Measurements from ENCODE around the gene PTCSC3.

Gene PTCSC3

GRCh38 chr14:36217732-36218131 lies 41.2 kb upstream of the PTCSC3 start:
- TF ChIP-seq, protein P1, sequence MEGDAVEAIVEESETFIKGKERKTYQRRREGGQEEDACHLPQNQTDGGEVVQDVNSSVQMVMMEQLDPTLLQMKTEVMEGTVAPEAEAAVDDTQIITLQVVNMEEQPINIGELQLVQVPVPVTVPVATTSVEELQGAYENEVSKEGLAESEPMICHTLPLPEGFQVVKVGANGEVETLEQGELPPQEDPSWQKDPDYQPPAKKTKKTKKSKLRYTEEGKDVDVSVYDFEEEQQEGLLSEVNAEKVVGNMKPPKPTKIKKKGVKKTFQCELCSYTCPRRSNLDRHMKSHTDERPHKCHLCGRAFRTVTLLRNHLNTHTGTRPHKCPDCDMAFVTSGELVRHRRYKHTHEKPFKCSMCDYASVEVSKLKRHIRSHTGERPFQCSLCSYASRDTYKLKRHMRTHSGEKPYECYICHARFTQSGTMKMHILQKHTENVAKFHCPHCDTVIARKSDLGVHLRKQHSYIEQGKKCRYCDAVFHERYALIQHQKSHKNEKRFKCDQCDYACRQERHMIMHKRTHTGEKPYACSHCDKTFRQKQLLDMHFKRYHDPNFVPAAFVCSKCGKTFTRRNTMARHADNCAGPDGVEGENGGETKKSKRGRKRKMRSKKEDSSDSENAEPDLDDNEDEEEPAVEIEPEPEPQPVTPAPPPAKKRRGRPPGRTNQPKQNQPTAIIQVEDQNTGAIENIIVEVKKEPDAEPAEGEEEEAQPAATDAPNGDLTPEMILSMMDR (IDR thresholded peaks at IDR 0.05; ENCODE audit: extremely low read depth, missing control alignments), result no peak
- DNase-seq (ENCODE audit: low spot score), result no peak

DNA sequence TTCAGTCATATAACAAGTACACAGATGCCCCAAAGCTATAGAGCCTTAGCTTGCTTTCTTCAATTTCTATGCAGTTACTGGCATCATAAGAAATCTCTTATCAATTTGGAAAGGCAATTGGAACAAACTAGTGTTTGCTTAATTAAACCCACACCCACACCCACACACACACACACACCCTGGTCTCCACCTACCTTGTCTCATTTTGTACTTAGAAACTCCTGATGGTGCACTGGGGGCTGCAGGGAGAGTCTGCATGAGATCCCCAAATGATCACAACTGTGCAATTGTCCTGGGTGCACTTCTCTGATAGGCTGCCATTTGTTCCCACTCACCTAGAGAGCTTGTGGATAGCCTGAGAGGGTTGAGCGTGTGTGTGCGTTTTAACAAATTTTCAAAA lies 40.5 kb upstream of the PTCSC3 start:
- DNase-seq (ENCODE audit: low spot score), result no peak
- TF ChIP-seq, protein P1 (IDR thresholded peaks at IDR 0.05; ENCODE audit: extremely low read depth, missing control alignments), result no peak

GRCh38 chr14:36215217-36215598 lies 38.7 kb upstream of the PTCSC3 start:
- DNase-seq (ENCODE audit: low spot score), result no peak
- TF ChIP-seq, protein P1 (IDR thresholded peaks at IDR 0.05; ENCODE audit: extremely low read depth, missing control alignments), result no peak

GRCh38 chr14:36214476-36215216 lies 38.1 kb upstream of the PTCSC3 start:
- DNase-seq (ENCODE audit: low spot score), result no peak
- TF ChIP-seq, protein P1 (IDR thresholded peaks at IDR 0.05; ENCODE audit: extremely low read depth, missing control alignments), result no peak

- TF ChIP-seq, protein P1 (IDR thresholded peaks at IDR 0.05; ENCODE audit: extremely low read depth, missing control alignments), result no peak
- DNase-seq (ENCODE audit: low spot score), result no peak
Measured at GRCh38 chr14:36212987-36213386, 36.5 kb upstream of the PTCSC3 start.

- TF ChIP-seq, protein P1 (IDR thresholded peaks at IDR 0.05; ENCODE audit: extremely low read depth, missing control alignments), result no peak
- no peak for DNase-seq (ENCODE audit: low spot score)
Measured at GRCh38 chr14:36212577-36212976, 36.1 kb upstream of the PTCSC3 start.

DNA sequence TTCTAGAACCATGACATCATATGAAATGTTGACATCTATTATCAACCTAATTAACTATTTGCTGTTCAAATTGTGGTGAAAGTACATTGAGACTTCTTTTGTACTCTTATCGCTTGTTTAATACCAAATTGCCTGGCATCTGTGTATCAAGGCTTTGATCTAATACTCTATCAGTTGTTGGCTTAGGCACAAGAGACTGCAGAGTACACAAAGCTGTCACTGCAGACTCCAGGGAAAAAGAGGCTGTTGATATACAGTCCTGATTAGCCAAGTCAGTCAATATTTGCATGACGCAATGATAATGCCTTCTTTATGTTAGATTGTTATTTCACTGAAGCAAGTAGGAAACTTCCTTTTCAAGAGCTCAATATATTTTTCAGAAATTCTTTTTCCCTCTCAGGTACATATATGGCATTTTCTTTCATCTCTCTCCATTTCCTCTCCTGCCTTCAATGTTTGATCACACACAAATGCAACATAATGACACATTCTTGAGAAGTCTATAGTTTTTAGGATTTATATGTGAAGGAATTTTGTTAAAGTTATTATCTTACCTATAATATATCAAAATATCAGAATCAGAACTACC lies 32.3 kb upstream of the PTCSC3 start:
- no peak for DNase-seq (ENCODE audit: low spot score)
- TF ChIP-seq, protein P1 (IDR thresholded peaks at IDR 0.05; ENCODE audit: extremely low read depth, missing control alignments), result no peak

Data from GM20000 (cell line).